ENCODE measurements around the gene RTN4RL1. TPM values are rescaled to one million over a fixed set of nuclear protein-coding genes. Genes with fewer than 3 reads are reported as not detected.

Gene RTN4RL1
- total RNA-seq, 3 donors from 2014 or later (not counting 1 experiment from before 2014, with no cell fraction given) = 0.15 to 0.23 TPM; not detected in 1

DNA sequence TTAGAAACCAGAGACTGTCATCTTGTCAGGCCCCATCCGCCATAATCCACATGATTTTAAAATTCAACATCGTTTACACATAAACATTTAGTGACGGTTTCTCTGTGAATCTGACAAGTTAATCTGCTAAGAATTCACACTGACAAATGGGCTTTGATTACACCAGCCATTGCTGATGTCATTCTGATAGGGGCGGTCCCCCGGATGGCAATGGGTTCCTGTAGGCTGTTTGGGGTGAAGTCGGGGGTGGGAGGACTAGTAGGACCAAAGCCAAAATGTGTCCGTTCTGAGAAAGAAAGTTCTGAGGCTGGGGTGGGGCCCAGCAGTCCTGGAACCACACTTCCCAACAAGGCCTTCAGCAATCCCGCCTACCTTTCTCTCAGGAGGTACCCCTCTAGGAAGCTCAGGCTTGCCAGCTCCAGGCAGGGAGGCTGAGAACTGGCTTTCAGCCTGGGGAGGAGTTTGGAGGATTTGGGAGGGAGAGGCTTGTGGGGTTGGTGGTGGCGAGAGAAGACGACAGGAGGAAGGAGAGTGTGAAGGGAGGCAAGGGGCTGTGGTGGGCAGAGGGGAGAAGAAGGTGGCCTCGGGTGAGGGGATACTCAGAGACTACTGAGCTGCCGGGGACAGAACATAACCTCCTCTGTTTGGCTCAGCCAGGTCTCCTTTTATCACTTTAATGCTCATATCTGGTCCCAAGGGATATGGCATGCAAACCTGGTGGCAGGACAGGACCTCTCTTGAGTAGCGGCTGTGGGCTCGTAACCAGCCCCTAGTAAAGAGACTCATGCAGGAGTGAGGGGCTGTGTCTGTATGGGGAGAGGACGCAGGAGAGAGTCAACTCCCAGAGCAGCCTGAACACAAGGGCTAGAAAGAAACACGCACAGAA is 38.4 kb upstream of the RTN4RL1 start:
- no peak overlapping the region for H3K4me3 Mint-ChIP-seq
- H3K9me3 Mint-ChIP-seq = no peaks in the 10 kb centered on the region
- Histone ChIP-seq H3K36me3 (ENCODE audit: control insufficient read depth, insufficient read depth, low read length) (peaks cover 28% of the 10 kb centered on the region), H3K9me3 (ENCODE audit: control insufficient read depth, insufficient read depth, low read length) (no peaks in the 10 kb centered on the region), H3K4me3 (ENCODE audit: low read length) (no peak overlapping the region), H3K27ac (ENCODE audit: low read length) (no peak overlapping the region), H3K4me1 (ENCODE audit: control insufficient read depth, insufficient read depth, low read length) (peaks cover 44% of the 10 kb centered on the region), H3K27me3 (ENCODE audit: control insufficient read depth, insufficient read depth, low read length) (no peaks in the 10 kb centered on the region)
- 86% methylated on average over 15 of the region's 16 CpGs for WGBS (ENCODE audit: insufficient coverage)
- DNase-seq = no peak
- peak overlapping the region in 1 of 2 donors; percentile 85 for H3K27ac Mint-ChIP-seq
- no peak for ATAC-seq
- no peak for TF ChIP-seq CTCF (IDR thresholded peaks at IDR 0.05)
- intact Hi-C loops (cut with micrococcal nuclease) = no loop called here
- no peaks in the 10 kb centered on the region for H3K36me3 Mint-ChIP-seq
- H3K4me1 Mint-ChIP-seq = peaks cover 17 to 48% of the 10 kb centered on the region in 2 donors
- no peaks in the 10 kb centered on the region for H3K27me3 Mint-ChIP-seq (ENCODE audit: low read depth in 2 of 2)

DNA sequence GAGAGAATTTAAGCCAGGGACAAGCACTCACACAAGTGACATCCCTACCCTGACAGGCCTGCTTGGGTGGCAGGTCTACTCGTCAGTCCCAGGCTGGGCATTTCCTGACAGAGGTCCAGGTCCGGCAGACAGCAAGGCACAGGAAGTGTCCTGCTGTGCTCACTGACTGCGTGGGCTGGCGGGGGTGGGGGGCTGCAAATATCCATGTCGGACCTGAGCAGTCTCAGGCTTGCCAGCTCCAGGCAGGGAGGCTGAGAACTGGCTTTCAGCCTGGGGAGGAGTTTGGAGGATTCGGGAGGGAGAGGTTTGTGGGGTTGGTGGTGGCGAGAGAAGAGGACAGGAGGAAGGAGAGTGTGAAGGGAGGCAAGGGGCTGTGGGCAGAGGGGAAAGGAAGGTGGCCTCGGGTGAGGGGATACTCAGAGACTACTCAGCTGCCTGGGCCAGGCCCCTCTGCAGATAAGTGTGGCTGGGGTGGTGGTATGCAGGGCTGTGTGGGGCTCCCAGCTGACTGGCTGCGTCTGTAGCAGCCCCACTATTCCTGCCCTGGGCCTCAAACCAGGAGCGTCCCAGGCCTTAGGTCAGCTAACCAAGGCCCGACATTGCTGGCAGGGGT is 37.5 kb upstream of the RTN4RL1 start:
- H3K36me3 Mint-ChIP-seq = no peaks in the 10 kb centered on the region
- no peaks in the 10 kb centered on the region for H3K9me3 Mint-ChIP-seq
- no peaks in the 10 kb centered on the region for H3K27me3 Mint-ChIP-seq (ENCODE audit: low read depth in 2 of 2)
- no peaks in the 10 kb centered on the region for H3K27me3 ChIP-seq (ENCODE audit: control insufficient read depth, insufficient read depth, low read length)
- peaks cover 24% of the 10 kb centered on the region for H3K36me3 ChIP-seq (ENCODE audit: control insufficient read depth, insufficient read depth, low read length)
- no peak overlapping the region for H3K27ac ChIP-seq (ENCODE audit: low read length)
- peaks cover 47% of the 10 kb centered on the region for H3K4me1 ChIP-seq (ENCODE audit: control insufficient read depth, insufficient read depth, low read length)
- WGBS (ENCODE audit: insufficient coverage) = 74% methylated on average over 11 of the region's 11 CpGs
- DNase-seq = no peak
- H3K4me3 Mint-ChIP-seq = no peak overlapping the region
- H3K27ac Mint-ChIP-seq = peak overlapping the region in 1 of 2 donors; percentile 85
- intact Hi-C loops (cut with micrococcal nuclease) = no loop called here
- no peaks in the 10 kb centered on the region for H3K9me3 ChIP-seq (ENCODE audit: control insufficient read depth, insufficient read depth, low read length)
- no peak for TF ChIP-seq CTCF (IDR thresholded peaks at IDR 0.05)
- no peak overlapping the region for H3K4me3 ChIP-seq (ENCODE audit: low read length)
- peaks cover 17 to 48% of the 10 kb centered on the region in 2 donors for H3K4me1 Mint-ChIP-seq
- no peak for ATAC-seq

- no peaks in the 10 kb centered on the region for H3K36me3 Mint-ChIP-seq
- H3K4me3 Mint-ChIP-seq = no peak overlapping the region
- no peaks in the 10 kb centered on the region for H3K9me3 Mint-ChIP-seq
- intact Hi-C loops (cut with micrococcal nuclease) = no loop called here
- H3K27me3 ChIP-seq (ENCODE audit: control insufficient read depth, insufficient read depth, low read length) = no peaks in the 10 kb centered on the region
- TF ChIP-seq CTCF (IDR thresholded peaks at IDR 0.05) = no peak
- H3K27me3 Mint-ChIP-seq (ENCODE audit: low read depth in 2 of 2) = no peaks in the 10 kb centered on the region
- ATAC-seq (no peak), DNase-seq (no peak)
- H3K27ac Mint-ChIP-seq = peak overlapping the region in 1 of 2 donors; percentile 8
- peaks cover 23% of the 10 kb centered on the region for H3K36me3 ChIP-seq (ENCODE audit: control insufficient read depth, insufficient read depth, low read length)
- H3K4me1 ChIP-seq (ENCODE audit: control insufficient read depth, insufficient read depth, low read length) = peaks cover 43% of the 10 kb centered on the region
- no peak overlapping the region for H3K27ac ChIP-seq (ENCODE audit: low read length)
- 95% methylated on average over 17 of the region's 17 CpGs for WGBS (ENCODE audit: insufficient coverage)
- peaks cover 17 to 43% of the 10 kb centered on the region in 2 donors for H3K4me1 Mint-ChIP-seq
- H3K4me3 ChIP-seq (ENCODE audit: low read length) = no peak overlapping the region
- H3K9me3 ChIP-seq (ENCODE audit: control insufficient read depth, insufficient read depth, low read length) = no peaks in the 10 kb centered on the region
Observed at GRCh38 chr17:2061441-2061958, 36.4 kb upstream of the RTN4RL1 start.

Measured in natural killer cell (primary cell).